ENCODE measurements around the gene TYRO3.
A peak's percentile ranks its signal among the peaks of the same experiment; 100 is the strongest.

Gene TYRO3

DNA sequence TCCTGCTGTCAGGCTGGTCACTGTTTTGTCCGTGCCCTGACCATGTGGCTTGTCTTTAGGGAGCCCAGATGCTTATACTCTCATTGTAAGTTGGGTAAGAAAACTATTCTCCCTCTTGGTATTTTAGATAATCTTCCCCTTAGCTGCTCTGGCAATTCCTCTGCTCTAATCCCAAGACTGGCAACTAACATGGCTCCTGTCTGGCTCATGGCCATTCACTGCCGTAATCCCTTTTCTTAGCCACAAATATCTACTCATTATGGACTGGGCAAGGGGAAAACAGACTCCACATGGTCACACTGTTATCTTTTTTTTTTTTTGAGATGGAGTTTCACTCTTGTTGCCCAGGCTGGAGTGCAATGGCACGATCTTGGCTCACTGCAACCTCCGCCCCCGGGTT is 38.8 kb downstream of the TYRO3 start:
- TF ChIP-seq CTCF (IDR thresholded peaks at IDR 0.05; ENCODE audit: extremely low read depth, insufficient read depth, missing control alignments) = no peak
- in situ Hi-C loops (cut with MboI; ENCODE audit: low pct_unique_long_range_greater_than_20kb, low sequenced_read_pairs, unreplicated experiment) = no loop called here
- DNase-seq (ENCODE audit: low spot score) = no peak

DNA sequence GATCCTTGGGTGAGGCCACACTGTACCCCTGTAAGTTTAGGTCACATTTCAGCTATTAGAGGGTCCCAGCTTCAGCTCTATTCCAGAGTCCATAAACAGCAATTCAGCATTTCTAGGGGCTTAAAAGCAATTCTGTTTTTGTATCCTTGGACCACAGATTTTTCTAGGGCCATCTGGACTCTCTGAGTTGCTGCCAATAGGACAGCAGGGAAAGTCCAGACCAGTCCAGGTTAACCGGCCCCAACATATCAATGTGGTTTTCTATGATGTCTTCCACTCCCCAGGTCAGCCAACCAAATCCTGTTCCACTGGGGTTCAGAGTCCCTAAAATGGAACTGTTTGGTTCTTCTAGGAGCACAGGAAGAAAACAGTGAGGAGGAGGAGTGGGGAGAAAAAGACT is 40.0 kb downstream of the TYRO3 start:
- TF ChIP-seq CTCF (IDR thresholded peaks at IDR 0.05; ENCODE audit: extremely low read depth, insufficient read depth, missing control alignments) = no peak
- DNase-seq (ENCODE audit: low spot score) = no peak
- in situ Hi-C loops (cut with MboI; ENCODE audit: low pct_unique_long_range_greater_than_20kb, low sequenced_read_pairs, unreplicated experiment) = no loop called here

GRCh38 chr15:41603411-41603935 is 44.5 kb downstream of the TYRO3 start:
- no peak for DNase-seq (ENCODE audit: low spot score)
- TF ChIP-seq CTCF (IDR thresholded peaks at IDR 0.05; ENCODE audit: extremely low read depth, insufficient read depth, missing control alignments) = no peak
- in situ Hi-C loops (cut with MboI; ENCODE audit: low pct_unique_long_range_greater_than_20kb, low sequenced_read_pairs, unreplicated experiment) = no loop called here

DNA sequence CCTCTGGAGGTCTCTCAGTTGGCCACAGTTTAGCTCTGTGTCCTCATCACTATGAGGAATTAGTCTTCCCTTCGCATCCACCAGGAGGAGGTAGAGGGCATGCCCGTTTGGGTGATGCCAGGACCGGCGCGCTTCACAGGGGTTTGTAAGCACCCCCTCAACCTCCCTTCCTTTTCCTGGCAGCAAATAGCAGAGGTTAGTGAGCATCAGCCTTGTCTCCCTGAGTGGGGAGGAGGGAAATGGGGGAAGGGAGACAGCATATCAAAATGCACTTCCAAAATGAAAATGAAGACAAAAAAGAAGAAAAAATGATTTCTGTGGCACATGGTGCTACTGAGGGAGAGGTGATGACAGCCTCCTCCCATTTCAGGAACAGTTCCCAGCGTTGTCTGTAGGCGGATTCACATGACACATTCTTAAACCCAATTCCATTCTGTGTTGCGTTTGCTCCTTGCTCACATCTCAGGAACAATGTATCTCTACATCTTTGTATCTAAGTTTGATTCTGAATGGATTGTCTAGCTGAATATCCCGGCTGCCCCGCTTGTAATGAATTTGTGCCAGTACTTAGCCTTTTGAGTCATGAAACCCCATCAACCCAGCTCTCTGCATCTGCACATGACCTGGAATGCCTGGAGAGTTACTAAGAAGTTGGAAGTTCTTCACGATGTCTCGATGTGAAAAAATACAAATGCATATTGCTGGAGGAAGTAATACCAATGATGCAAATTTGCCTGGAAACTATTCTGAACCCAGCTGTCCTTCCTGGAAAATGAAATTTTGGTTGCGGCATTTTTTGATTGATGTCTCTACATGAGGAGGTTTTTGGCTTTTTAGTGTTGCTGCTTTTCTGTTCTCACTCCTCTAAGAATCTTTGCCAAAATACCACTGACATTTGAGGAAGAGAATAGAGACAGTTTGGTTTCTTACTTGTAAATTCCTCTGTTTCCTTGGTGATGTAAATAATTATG is 45.2 kb downstream of the TYRO3 start:
- peak; percentile 52 for TF ChIP-seq CTCF (IDR thresholded peaks at IDR 0.05; ENCODE audit: extremely low read depth, insufficient read depth, missing control alignments)
- in situ Hi-C loops (cut with MboI; ENCODE audit: low pct_unique_long_range_greater_than_20kb, low sequenced_read_pairs, unreplicated experiment) = no loop called here
- peak; percentile 45 for DNase-seq (ENCODE audit: low spot score)

DNA sequence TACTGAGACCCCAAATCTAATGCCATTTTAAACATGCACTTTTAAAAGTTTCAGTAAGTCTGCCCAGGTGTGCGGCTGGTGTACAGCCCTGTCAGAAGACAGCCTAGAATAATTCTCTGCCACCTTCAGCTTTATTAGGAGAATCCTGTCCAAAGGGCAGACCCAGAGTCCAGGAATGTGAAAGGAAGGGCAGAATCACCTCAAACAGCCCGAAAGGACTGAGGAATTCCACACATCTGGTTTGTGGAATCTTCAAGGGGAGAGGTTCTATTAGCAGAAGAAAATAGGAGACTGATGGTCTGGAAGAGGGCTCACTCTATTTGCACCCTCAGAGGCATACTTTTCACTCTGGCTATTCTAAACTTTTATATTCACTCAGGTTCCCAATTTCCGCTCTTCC is 46.6 kb downstream of the TYRO3 start:
- no peak for TF ChIP-seq CTCF (IDR thresholded peaks at IDR 0.05; ENCODE audit: extremely low read depth, insufficient read depth, missing control alignments)
- in situ Hi-C loops (cut with MboI; ENCODE audit: low pct_unique_long_range_greater_than_20kb, low sequenced_read_pairs, unreplicated experiment) = no loop called here
- DNase-seq (ENCODE audit: low spot score) = no peak

DNA sequence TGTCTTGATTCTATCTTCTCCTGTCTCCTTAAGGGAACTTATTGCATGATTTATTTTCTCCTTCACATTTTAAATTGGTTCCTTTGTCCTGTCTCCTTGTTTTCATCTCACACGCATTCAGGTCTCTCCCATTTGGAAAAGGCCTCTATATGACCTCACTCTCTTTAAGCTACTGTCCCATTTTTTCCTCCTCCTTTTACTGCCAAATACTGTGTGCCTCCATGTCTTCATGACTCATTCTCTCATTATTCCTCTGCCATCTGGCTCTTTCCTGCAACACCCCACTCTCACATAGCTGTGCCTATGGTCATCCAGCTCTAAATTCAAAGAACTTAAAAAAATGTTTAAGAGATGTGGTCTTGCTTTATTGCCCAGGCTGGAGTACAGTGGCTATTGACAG is 48.0 kb downstream of the TYRO3 start:
- no peak for DNase-seq (ENCODE audit: low spot score)
- in situ Hi-C loops (cut with MboI; ENCODE audit: low pct_unique_long_range_greater_than_20kb, low sequenced_read_pairs, unreplicated experiment) = no loop called here
- no peak for TF ChIP-seq CTCF (IDR thresholded peaks at IDR 0.05; ENCODE audit: extremely low read depth, insufficient read depth, missing control alignments)

Data from GM13977 (cell line).